HPDE6-E6E7 (cell line): ENCODE results near the gene ATG2B.

Experiments
- DNase-seq: peaks from one replicate; pipeline ENCODE4 v3.0.0; 2011; ENCODE audit warnings: missing footprints; ENCODE audit errors: extremely low spot score

Gene ATG2B, protein sequence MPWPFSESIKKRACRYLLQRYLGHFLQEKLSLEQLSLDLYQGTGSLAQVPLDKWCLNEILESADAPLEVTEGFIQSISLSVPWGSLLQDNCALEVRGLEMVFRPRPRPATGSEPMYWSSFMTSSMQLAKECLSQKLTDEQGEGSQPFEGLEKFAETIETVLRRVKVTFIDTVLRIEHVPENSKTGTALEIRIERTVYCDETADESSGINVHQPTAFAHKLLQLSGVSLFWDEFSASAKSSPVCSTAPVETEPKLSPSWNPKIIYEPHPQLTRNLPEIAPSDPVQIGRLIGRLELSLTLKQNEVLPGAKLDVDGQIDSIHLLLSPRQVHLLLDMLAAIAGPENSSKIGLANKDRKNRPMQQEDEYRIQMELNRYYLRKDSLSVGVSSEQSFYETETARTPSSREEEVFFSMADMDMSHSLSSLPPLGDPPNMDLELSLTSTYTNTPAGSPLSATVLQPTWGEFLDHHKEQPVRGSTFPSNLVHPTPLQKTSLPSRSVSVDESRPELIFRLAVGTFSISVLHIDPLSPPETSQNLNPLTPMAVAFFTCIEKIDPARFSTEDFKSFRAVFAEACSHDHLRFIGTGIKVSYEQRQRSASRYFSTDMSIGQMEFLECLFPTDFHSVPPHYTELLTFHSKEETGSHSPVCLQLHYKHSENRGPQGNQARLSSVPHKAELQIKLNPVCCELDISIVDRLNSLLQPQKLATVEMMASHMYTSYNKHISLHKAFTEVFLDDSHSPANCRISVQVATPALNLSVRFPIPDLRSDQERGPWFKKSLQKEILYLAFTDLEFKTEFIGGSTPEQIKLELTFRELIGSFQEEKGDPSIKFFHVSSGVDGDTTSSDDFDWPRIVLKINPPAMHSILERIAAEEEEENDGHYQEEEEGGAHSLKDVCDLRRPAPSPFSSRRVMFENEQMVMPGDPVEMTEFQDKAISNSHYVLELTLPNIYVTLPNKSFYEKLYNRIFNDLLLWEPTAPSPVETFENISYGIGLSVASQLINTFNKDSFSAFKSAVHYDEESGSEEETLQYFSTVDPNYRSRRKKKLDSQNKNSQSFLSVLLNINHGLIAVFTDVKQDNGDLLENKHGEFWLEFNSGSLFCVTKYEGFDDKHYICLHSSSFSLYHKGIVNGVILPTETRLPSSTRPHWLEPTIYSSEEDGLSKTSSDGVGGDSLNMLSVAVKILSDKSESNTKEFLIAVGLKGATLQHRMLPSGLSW (N-terminal part only)

GRCh38 chr14:96362965-96363750, at the start of gene ATG2B, which contains the start of gene GSKIP:
Gene ATG2B (minus strand): TSS chr14:96363341. CDS start chr14:96362976, 365 bp downstream.
Gene GSKIP (plus strand): TSS chr14:96363526. CDS start chr14:96382248, 18,722 bp downstream.
- peak; percentile 80 for DNase-seq

DNA sequence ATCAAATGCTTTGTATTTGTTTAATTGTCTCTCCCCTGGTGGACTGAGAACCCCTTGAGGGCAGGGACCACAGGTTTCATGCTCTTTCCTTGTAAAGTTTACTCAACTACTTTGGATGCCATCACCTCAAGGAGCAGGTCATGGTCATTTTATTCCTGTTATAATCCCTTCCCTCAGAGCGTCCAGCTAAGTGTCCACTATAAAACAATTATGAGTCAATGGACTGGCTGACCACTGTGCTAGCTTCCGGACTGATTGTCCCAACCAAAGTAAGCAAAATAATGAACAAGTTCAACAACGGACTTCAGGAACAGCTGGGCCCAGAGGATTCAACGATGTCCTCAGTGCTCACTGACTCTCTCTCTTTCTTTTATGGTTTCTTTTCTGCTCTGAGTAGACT, 47.0 kb upstream of the ATG2B start:
- DNase-seq: no peak

- no peak for DNase-seq
Observed at GRCh38 chr14:96409701-96410100, 46.6 kb upstream of the ATG2B start.

GRCh38 chr14:96408608-96409007, 45.5 kb upstream of the ATG2B start:
- no peak for DNase-seq

GRCh38 chr14:96407935-96408570, 44.9 kb upstream of the ATG2B start:
- no peak for DNase-seq

- no peak for DNase-seq
Observed at GRCh38 chr14:96405677-96406076, 42.5 kb upstream of the ATG2B start.

DNA sequence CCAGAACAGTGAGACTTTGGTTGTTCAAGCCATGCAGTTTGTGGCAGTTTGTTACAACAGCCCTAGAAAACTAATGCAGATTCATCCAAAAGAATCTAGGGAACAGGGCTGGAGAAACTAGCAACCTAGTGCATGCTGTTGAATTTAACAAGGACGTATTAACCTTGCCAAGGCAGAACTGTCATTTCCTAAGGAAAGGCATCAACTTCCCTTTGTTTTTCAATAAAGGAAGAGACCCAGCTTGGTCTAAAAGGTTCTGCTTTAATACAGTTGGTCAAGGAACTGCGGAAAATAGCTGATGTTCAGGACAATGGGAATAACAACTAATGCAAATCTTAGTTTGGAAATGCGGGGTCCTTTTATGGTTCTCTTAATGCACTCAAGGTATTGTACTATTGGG, 40.3 kb upstream of the ATG2B start:
- DNase-seq: no peak

GRCh38 chr14:96400495-96400894, 37.4 kb upstream of the ATG2B start:
- no peak for DNase-seq

GRCh38 chr14:96399405-96399804, 36.3 kb upstream of the ATG2B start:
- no peak for DNase-seq

- DNase-seq: no peak
Observed at GRCh38 chr14:96398921-96399320, 35.8 kb upstream of the ATG2B start.

- no peak for DNase-seq
Observed at GRCh38 chr14:96398432-96398831, 35.3 kb upstream of the ATG2B start.

DNA sequence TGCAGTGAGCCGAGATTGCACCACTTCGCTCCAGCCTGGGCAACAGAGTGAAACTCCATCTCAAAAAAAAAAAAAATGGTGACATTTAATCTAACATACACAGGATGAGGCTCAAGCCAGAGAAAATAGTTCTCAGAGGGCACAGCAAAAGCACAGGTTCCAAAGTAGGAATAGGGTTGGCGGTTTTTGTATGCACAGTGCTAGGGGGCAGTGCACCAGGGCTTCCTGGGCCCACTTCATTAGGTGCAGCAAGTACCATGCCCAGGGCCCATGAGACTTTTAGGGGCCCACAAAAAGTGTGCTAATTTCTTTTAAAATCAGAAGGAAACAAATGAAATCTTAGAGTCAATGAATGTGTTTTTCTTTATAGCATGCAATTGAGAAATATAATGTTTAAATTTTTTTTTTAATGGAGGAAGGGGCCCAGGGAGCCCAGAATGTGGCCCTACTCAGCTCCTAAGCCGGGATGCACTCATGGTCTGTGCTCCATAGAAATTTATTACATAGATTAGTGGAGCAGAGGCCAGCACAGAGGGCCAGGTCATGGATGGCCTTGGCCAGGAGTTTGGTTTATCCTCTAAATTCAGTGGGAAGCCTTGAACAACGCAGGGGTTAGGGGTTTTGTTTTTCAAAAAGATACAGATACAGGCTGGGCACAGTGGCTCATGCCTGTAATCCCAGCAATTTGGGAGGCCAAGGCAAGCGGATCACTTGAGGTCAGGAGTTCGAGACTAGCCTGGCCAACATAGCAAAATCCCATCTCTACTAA, 31.1 kb upstream of the ATG2B start:
- no peak for DNase-seq

- no peak for DNase-seq
Observed at GRCh38 chr14:96393071-96393691, 30.0 kb upstream of the ATG2B start.

DNA sequence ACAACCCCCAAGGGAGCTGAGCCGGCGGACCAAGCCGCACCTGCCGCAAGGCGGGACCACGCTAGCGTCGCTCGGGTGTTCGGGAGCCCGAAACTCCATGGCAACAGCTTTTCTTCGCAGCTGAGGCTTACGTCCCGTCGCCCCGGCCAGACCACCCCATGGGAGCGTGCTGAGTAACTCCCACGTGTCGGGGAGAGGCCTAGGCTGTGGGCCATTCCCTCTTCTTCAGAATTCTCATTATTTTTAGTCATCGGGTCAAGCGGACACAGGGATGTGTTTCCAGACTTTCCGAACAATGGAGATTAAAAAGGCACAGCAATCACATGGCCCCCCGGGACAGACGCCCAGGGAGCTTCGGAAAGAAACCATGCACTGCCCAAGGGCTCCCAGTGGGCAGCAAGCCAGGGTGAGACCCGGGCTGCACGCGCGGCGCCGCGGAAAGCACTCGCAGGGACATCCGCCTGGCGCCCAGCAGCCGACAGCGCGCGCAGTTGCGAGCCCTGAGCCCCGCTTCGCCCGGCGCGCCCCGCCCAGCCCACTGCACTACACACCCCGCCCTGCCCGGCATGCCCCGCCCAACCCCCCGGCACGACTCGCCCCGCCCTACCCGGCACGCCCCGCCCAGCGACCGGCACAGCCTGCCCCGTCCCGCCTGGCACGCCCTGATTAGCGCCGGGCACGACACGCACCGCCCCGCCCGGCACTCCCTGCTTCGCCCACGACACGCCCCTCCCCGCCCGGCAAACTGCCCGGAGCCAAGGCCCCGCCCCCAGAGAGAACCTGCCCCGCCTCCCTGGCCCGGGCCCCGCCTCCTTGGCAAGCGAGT, 28.4 kb upstream of the ATG2B start:
- peak; percentile 90 for DNase-seq

DNA sequence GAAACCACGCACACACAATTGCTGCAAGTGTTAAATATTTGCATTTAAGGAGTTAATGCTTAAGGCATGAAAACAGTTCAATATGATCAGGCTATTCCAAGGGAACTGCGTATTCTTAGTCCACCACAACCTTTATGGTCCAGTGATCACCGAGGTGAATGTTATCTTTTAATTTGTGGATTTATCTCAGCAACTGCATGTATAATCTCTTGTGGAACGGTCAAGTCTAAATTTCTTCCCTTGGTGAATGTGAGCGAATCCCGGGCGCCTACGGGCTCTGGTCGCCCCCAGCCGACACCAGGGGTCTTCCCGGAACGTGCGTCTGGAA, 27.8 kb upstream of the ATG2B start:
- DNase-seq: no peak

GRCh38 chr14:96385385-96385784, 22.2 kb upstream of the ATG2B start:
- DNase-seq: no peak

DNA sequence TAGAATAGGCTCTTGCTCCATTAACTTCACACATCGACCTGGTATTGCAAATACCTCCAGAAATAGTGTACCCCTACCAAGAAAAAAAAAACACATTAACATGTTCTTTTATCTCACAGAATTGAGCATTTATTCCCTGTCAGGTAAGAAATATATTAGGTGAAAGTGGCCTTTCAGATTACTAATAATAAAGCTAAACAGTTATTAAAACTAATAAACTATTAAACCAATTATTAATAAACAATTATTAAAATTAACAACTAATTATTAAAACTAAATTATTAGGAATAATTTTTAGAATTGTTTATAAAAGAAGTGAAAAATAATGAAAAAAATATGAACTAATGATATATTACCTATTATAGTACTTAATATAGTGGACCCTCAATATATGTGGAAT, 21.6 kb upstream of the ATG2B start:
- no peak for DNase-seq

DNA sequence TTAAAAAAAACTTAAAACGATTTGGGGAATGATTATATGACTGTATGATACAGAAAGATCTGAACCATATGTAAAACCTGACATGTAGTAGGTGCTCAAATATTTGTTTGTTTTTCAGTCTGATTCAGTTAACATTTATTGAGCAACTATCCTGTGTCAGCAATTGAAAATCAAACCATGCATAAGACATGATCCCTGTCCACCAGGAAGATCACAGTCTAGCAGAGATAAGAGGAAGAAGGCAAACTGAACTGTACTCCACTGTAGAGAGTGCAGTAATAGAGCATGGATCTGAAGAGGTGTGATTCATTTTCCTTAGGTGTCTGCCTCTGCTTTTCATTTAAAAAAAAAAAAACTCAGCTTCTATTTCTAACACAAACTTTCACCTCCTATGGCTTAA, 20.9 kb upstream of the ATG2B start:
- no peak for DNase-seq

DNA sequence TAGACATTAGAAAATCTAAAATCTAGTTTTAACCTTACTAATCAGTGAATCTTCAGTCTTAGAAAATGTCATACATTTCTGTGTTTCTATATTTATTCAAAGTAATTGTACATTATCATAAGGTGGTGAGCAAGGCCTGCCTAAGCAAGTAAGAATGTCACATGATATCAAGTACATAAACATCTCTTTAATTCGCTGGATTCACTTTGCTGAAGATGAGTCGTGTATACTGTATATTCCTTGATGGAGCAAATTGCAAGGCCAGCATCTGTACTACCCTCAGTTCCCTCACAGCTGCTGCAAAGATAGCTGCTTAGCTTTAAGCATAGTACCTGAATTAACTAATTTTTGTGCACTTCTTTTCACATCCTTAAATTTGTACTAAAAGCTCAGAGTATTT, 20.3 kb upstream of the ATG2B start:
- DNase-seq: no peak
